ENCODE measurements around the gene EFTUD2.

EFTUD2 gene

DNA sequence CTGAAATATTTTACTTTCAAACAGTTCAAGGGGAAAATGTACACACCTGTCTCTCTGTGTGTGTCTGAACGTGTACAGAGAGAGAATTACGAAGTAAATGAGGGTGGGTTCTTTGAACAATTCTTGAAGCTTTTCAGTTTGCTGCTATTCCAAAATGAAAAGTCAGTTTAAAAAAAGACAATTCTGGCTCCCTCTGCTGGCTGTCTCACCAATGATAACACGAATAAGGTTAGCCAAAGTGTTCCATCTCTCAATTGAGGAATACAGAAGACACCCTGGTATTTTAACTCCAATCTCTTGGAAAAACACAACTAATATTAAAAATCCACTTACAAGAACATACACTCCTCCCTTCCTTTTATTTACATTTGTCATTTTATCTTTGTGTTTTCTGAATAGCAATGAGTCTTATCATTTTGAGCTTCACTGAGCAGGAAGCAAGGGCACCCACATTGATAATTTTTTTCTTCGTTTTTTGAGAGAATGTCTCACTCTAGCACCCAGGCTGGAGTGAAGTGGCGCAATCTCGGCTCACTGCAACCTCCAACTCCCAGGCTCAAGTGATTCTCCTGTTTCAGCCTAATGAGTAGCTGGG lies 20.5 kb downstream of the EFTUD2 start:
- DNase-seq (ENCODE audit: extremely low read depth, insufficient read length): no peak
- Histone ChIP-seq H3K4me3 (replicated peaks; ENCODE audit: low read depth, low read length) (no peak overlapping the region), H3K36me3 (ENCODE audit: control insufficient read depth, insufficient read depth, low read length) (peaks cover 24% of the 10 kb centered on the region), H3K27me3 (replicated peaks; ENCODE audit: control insufficient read depth, insufficient read depth, low read length) (no peaks in the 10 kb centered on the region)
- TF ChIP-seq, protein P1, sequence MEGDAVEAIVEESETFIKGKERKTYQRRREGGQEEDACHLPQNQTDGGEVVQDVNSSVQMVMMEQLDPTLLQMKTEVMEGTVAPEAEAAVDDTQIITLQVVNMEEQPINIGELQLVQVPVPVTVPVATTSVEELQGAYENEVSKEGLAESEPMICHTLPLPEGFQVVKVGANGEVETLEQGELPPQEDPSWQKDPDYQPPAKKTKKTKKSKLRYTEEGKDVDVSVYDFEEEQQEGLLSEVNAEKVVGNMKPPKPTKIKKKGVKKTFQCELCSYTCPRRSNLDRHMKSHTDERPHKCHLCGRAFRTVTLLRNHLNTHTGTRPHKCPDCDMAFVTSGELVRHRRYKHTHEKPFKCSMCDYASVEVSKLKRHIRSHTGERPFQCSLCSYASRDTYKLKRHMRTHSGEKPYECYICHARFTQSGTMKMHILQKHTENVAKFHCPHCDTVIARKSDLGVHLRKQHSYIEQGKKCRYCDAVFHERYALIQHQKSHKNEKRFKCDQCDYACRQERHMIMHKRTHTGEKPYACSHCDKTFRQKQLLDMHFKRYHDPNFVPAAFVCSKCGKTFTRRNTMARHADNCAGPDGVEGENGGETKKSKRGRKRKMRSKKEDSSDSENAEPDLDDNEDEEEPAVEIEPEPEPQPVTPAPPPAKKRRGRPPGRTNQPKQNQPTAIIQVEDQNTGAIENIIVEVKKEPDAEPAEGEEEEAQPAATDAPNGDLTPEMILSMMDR (IDR thresholded peaks at IDR 0.05; ENCODE audit: insufficient read depth, low read length, poor library complexity, severe bottlenecking): peak; percentile 51

DNA sequence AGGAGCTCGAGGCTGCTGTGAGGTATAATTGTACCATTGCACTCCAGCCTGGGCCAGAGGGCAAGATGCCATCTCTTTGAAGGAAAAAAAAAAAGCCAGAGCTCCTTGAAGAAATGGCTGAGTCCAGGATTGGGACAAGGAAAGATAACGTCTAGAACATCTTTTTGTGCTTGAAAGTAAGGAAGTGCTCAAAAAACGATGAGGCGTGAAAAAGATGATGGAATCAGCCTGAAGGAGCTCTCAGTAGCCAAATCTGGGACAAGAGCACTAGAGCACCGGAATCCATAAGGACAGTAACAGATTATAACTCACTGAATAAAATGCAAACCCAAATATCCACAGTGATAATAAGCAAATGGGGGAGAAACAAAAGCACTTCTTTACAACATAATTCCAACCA lies 22.1 kb downstream of the EFTUD2 start:
- H3K36me3 ChIP-seq (ENCODE audit: control insufficient read depth, insufficient read depth, low read length): peaks cover 21% of the 10 kb centered on the region

DNA sequence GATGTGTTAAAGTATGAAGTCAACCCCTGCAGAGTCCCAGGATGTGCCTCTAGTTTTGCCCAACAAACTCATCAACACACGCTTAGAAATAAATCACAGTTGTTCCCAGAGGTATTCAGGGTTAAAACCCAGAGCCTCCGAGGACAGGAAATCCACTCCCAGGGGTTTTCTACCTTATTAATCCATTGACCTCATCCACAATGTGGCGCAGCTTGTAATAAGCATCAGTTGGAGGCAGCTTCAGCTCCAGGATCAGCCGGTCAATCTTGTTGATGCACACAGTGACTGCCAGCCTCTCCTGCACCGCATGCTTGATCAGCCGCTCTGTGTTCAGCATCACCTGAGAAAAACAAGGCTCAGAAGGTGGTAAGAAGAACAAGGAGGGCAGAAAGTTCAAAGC lies 23.5 kb downstream of the EFTUD2 start:
- Histone ChIP-seq H3K36me3 (ENCODE audit: control insufficient read depth, insufficient read depth, low read length) (peaks cover 21% of the 10 kb centered on the region), H3K27me3 (replicated peaks; ENCODE audit: control insufficient read depth, insufficient read depth, low read length) (no peaks in the 10 kb centered on the region), H3K4me3 (replicated peaks; ENCODE audit: low read depth, low read length) (no peak overlapping the region)
- no peak for DNase-seq (ENCODE audit: extremely low read depth, insufficient read length)
- TF ChIP-seq, protein P1 (IDR thresholded peaks at IDR 0.05; ENCODE audit: insufficient read depth, low read length, poor library complexity, severe bottlenecking): no peak

More for the DNA sequence above, 22.1 kb downstream of the EFTUD2 start:
- no peaks in the 10 kb centered on the region for H3K27me3 ChIP-seq (replicated peaks; ENCODE audit: control insufficient read depth, insufficient read depth, low read length)
- H3K4me3 ChIP-seq (replicated peaks; ENCODE audit: low read depth, low read length): no peak overlapping the region
- DNase-seq (ENCODE audit: extremely low read depth, insufficient read length): no peak
- TF ChIP-seq, protein P1 (IDR thresholded peaks at IDR 0.05; ENCODE audit: insufficient read depth, low read length, poor library complexity, severe bottlenecking): no peak

GRCh38 chr17:44872131-44872768 lies 27.0 kb downstream of the EFTUD2 start:
- Histone ChIP-seq H3K36me3 (ENCODE audit: control insufficient read depth, insufficient read depth, low read length) (peaks cover 28% of the 10 kb centered on the region), H3K27me3 (replicated peaks; ENCODE audit: control insufficient read depth, insufficient read depth, low read length) (no peaks in the 10 kb centered on the region), H3K4me3 (replicated peaks; ENCODE audit: low read depth, low read length) (no peak overlapping the region)
- TF ChIP-seq, protein P1 (IDR thresholded peaks at IDR 0.05; ENCODE audit: insufficient read depth, low read length, poor library complexity, severe bottlenecking): no peak
- no peak for DNase-seq (ENCODE audit: extremely low read depth, insufficient read length)

DNA sequence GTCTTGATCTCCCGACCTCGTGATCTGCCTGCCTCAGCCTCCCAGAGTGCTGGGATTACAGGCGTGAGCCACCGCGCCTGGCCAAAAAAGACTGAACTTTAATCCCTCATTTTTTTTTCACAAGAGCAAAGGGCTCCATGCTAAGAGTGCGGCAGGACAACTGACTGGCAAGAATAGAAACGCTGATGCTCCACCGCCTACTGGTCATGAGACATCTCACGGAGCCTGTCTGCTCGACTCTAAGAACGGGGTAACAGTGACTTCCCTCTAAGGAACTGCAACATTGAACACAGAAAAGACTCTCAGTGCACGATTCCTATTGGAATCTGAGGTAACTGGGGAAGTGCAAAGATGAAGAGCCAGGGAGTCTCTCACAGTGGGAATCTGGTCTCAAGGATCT lies 27.7 kb downstream of the EFTUD2 start:
- peaks cover 28% of the 10 kb centered on the region for H3K36me3 ChIP-seq (ENCODE audit: control insufficient read depth, insufficient read depth, low read length)
- TF ChIP-seq, protein P1 (IDR thresholded peaks at IDR 0.05; ENCODE audit: insufficient read depth, low read length, poor library complexity, severe bottlenecking): no peak
- DNase-seq (ENCODE audit: extremely low read depth, insufficient read length): no peak
- no peak overlapping the region for H3K4me3 ChIP-seq (replicated peaks; ENCODE audit: low read depth, low read length)
- no peaks in the 10 kb centered on the region for H3K27me3 ChIP-seq (replicated peaks; ENCODE audit: control insufficient read depth, insufficient read depth, low read length)

All from GM06990 (cell line).